Activated naive CD4-positive, alpha-beta T cell treated with anti-CD3 and anti-CD28 coated beads, Interleukin-2, amount 50 U/mL, for 16 hours (primary cell): ENCODE measurements around the gene PLEKHH1.

Source experiments
- DNase-seq: peaks from one replicate; pipeline ENCODE4 v3.0.0-alpha.2; 2020

PLEKHH1 gene

DNA sequence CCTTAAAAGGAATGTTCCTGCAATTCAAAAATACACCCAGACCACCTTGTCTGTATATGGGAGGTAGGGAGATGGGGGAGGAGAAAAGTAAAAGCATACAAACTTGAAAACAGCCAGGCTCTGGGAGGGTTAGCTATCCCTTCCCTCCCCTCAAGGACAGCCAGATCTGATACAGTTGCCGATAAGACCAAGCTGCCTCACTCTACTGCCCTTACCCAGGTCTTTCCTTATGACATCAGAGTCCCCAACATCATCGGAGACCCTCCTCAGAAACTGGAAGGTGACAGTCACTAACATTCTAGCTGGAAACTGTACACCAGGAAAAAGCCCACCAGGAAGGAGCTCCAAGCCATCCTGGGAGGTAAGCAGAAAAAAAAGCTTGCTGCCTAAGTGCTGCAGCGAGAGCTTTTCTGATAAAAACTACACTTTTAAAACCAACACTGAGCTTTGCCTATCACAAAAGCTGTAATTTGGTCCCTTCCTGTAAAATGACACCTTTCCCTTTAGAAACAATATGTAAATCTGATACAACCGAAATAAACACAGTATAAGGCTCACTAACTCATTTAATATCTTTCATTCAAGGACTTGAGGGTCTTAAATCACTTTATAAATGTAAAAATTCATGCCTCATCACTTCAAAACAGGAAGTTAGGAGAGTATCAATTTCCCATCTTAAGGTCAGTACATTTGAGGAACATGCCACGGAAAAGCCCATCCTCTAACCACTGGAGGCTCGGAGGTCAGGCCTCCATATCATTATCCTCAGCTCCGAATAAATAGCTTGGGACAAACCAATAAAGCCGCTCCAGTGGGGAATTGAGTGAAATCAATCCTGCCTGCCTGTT, 20.4 kb upstream of the PLEKHH1 start:
- no peak for DNase-seq

DNA sequence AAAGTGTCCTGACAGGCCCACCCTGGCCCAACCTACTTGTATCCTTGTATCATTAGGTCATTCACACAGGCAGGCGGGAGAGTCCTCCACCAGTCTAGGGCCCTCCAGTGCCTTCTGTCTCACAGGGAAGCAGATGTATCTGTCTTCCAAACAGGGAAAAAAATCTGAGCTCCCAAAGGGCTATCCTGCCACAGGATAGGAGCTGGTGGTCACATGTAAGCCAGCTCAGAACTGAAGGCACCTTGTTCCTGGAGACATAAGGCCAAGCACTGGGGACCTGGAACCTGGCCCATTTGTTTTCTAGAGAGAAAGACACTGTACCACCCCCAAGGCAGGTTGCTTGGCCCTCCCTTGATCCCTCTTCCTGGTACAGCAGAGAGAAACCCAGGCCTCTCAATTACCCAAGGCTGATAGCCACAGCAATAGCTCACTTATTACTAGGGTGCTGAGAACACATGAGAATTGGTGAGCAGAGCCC, 19.4 kb upstream of the PLEKHH1 start:
- DNase-seq: no peak

DNA sequence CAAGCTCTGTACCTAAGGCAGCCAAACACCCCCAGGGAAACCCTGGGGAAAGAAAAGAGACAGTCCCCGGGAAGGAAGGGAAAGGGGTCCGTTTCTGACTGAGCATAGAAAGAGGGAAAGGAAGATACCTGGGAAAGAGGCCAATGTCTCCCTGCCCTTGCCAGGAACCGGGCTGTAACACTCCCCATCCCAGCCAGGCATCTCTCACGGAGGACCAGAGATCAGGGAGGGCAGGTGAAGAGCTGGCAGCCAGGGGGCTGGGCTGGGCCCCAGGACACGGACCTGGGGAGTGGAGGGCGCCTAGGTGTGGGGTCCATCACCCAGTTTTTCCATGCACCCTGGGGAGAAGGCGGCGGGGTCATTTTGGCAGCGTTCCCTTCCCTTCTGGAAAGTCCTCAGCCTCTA, 18.9 kb upstream of the PLEKHH1 start:
- DNase-seq: no peak

DNA sequence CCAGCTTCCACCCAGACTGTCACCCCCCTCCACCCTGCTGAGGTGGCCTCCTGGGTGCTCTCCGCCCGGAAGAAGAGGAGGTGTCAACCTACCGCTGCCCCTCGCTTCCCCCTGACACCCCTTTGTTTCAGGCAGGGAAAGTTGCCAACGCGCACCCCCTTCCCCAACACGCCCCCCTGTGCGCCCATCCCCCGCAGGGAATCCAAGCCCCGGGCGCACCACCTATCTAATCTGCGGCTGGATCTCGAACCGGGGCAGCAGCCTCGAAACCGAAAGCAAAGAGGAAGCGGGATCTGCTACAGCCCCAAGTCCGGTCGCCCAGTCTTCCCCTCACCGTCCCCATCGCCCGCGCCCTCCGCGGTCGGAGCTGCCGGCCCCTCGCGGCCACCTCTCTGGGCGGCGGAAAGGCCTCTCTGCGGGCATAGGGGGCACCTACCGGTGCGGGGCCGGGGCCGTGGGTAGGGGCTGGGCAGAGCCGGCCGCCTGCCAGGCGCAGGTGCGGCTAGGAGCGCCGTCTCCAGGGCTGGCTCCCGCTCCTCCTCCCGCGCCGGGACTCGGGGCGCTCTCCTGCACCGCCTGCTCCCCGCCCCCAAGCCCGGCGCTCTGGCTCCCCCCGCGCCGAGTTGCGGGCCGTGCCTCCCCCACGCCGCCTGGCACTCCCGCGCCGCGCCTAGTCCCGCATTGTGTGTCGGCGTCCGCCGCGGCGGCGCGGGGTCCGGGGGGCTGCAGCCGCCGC, 18.3 kb upstream of the PLEKHH1 start:
- peak; percentile 53 for DNase-seq

DNA sequence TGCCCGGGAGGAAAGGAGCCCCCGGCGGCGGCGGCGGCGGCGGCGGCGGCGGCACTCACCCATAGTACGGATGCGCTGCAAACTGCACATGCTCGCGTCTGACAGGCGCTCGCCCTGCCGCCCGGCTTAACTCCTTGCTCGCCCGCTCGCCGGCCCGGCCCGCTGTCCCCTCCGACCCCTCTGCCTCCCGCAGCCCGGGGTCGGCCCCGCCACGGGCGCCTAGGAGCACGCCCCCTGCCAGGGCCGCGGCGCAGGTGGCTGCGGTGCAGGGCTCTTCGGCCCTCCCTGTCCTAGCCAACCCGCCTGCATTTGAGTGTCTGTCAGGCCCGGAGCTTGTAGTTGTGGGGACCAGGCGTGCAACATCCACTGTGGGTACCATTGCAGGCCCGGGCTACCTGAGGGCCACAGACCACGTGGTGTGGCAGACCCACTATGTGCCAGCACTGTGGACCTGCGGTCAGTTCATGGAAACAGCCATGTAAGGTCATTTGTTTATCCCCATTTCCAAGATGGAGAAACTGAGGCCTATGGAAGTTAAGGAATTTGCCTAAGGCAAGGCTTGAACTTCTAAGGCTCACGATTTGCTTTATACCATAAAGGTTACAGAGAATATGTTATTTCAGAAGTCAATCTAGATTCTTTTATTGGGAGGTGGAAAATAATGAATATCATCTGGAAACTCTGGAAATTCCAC, 17.6 kb upstream of the PLEKHH1 start:
- peak; percentile 46 for DNase-seq

DNA sequence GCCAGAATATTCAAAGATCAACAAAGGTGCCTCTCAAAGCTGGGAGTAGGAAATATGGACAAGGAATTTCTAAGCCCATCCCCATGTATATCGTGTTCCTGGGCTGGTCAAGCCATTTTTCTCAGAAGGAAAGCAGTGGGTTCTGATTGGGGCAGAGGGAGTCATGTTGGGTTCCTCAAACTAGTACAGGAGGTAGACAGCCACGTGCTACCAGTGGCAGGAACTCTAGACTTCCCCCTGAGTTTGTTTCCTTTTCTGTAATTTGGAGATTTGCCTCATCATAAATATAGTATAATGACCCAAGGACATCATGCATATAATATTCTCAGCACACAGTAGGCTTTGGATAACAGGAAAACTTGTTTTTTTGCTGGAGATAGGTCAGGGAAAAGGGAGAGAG, 16.4 kb upstream of the PLEKHH1 start:
- no peak for DNase-seq

DNA sequence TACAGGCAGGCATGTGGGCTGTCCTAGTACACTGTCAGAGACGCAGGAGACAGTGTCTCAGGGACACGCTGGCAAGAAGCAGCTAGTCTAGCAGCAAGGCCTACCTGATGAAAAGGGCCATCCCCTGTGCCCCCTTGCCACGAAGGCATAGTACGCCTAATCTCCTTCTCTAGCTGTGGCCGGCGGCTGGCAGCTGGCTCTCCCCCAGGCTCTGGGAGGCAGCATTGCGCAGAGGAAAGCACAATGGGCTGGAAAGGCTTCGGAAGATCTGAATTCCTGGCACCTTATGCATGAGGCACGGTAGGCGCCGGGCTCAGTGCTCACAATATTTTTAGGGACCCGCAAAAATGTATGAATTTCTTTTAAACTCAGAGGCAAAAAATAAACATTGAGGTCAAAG, 16.0 kb upstream of the PLEKHH1 start:
- no peak for DNase-seq

DNA sequence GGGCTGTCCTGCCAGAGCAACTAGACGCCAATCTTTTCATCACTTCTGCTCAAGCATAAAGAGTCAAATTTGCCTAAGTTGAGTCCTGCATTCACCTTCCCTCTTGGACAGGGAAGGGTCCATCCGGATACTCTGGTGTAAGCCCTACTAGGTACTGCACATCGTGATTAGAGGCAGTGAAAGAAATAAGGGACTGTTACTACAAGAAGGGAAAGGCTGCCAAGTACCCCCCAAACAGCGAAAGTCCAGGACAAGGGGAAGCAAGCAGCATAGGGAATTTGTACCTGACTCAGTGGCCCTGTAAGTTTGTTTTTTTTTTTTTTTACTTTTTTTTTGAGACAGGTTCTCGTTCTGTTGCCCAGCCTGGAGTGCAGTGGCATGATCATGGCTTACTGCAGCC, 13.7 kb upstream of the PLEKHH1 start:
- no peak for DNase-seq

DNA sequence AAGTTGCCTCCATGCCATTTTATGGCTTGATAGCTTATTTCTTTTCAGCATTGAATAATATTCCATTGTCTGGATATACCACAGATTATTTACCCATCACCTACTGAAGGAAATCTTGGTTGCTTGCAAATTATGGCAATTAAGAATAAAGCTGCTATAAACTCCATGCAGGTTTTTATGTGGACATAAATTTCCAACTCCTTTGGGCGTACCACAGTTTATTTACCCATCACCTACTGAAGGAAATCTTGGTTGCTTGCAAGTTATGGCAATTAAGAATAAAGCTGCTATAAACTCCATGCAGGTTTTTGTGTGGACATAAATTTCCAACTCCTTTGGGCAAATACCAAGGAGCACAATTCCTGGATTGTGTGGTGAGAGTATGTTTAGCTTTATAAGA, 12.6 kb upstream of the PLEKHH1 start:
- DNase-seq: no peak

DNA sequence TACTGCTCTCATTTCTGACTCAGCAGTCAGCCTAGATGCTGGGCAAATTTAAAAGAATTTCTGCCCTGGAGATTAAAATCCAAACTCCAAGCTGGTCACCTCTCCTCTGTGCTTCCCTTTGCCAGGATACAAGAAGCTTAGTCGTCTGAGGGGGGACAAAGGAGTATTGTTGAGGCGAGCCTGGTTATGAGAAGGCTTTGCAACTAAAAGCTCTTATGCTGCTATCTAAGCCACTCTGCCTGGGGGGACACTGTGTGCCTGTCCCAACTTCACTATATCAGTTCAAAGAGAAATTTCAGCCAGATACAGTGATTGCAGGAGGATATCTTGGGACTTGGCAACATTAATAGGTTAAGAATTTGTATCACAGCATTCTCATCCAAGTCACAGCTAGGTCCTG, 10.8 kb upstream of the PLEKHH1 start:
- DNase-seq: no peak

DNA sequence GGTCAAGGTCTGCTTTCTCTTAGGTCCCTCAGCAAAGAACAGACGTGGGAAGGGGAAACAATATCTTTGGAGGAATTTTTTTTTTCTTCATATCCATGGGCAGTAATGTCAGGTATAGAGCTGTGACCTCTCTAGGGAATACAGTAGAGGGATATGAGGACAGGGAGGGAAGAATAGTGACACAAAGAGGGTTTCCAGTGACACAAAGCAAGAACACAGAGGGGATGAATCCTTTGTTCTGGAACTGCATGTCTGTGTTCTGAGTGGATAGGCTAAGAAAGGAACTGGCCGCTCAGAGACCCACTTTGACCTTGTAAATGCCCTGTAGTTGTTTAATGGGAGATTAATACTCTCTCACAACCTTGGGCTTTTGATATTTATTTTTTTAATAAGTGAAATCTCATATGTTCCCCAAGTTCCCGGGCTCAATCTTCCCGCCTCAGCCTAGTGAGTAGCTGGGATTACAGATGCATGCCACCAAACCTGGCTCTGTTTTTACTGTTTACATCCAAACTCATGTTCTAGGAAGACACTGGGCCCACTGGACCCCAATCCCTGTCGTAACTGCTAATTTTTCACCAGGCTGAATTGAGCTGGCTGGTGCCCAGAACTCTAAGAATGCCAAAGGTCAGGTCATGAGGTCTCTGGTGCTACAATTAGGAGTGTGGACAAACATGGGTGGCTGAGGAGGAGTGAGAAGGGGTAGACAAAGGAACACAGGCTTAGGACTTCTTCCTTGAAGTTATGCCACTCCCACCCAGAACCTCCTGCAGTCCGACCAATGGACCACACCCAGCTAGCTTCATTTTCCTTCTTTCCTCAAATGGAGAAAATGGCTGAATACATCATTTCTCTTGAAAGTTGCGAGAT, 9.1 kb upstream of the PLEKHH1 start:
- DNase-seq: no peak

DNA sequence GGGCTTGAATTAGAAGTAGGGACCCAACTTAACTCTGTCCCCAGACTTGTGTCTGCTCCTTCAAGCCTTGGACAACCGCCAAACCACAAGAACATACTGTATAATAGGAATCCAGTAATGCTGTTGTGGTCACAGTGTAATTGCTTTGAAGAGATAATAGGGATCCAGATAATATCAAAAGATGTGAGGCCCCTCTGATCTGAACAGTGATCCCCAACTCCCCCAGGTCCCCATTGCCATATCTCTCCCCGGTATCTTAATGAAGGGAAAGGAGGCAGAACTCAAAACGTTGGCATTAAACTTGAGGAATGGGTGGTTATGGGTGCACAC, 8.5 kb upstream of the PLEKHH1 start:
- no peak for DNase-seq

DNA sequence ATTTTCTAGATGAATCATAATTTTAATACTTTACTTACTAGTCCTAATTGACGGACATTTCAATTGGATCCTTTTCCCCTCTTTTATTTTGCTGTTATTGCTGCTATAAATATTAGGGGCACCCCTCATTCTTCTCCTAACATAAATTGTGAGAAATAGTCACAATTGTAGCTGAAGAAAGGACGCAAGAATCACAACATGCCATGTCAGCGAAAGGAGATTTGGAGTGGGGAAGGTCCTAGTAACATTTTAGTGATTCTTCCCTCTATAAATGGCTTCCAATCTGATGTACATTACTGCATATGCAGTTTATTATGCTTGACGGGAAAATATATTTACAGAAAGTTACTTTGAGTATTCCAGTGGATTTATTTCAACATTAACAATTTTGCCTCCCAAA, 7.7 kb upstream of the PLEKHH1 start:
- DNase-seq: no peak

DNA sequence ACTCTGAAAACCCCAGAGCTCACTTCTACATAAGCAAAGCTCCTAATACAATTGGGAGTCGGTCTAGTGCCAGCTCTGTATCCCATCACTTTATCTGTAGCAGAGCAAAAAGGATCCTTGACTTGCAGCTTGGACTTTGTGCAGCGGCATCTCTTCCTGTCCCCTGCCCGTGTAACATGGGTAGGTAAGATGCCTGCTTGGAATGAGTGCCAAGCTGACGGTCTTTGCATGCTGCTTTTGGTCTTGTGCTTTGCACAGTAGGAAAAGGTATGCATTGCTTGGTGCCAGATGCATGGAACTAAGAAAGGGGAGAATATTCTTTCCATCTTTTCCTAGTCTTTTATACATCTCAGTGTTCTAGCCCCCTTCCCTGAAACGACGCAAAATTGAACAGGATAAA, 6.9 kb upstream of the PLEKHH1 start:
- no peak for DNase-seq

DNA sequence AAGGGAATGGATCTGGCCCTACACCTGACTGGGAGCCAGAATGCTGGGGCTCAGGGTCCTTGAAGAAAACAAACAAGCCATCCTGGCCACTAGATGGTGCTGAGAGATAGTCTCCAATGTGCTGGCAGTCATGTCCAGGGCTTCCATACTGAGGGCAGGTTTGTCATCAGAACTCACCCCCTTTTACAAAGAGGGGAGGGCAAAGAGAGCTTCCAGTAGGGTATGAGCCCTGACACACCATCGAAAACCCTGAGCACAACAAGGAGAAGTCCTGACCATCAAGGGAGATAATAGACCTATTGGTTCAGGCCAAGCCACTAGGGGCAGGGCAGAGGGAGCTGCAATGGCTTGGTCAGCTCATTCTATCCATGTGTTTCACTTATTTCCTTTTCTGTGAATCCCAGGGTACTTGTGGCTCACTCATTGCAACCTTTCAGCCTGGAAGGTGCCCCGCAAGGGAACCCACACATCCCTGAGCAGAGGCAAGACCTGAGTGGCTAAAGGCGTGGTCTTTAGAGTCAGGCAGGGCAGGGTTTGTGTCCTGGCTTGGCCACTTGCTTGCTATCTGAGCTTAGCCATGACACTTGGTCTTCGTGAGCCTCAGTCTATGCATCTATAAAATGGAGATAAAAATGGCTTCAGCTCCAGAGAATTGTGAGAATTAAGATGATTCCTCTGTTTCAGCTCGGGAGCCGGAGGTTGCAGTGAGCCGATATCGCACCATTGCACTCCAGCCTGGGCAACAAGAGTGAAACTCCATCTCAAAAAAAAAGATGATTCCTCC, 6.2 kb upstream of the PLEKHH1 start:
- DNase-seq: peak; percentile 32

DNA sequence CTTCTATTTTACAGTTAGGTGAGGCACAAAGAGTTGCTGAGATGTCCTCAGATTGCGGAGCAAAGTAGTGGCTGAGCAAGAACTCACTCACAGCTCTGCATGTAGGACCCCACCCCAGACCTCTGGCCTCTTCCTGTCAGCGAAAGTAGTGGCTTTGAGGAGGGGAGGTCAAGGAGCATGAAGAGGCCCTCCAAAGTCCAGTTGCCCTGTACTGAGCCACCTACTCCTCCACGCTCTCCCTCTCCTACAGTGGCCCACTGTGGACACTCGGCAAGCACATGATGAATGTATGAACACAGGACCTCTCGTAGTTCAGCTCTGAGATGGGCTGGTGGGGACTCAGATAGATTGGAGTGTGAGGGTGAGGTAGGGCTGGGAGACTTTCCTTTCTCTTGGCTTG, 5.3 kb upstream of the PLEKHH1 start:
- no peak for DNase-seq

DNA sequence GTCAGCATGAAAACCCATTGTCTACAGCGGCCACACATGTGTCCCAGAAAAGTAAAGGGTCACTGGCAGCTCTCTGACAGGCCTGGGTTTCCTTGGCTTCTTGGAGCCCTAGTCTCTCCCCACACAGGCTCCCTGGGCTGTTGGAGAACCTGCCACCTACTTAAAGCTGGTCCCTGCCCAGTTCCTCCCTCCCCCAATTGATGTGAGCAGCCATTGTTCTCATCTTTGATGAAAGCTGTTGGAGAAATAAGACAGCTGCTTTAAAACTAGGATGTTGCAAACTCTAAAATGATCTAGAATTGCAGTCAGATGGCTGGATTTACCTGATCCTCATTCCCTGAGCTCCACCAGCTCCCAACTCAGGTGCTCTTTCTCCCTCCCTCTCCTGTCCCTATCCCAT, 4.8 kb upstream of the PLEKHH1 start:
- no peak for DNase-seq

DNA sequence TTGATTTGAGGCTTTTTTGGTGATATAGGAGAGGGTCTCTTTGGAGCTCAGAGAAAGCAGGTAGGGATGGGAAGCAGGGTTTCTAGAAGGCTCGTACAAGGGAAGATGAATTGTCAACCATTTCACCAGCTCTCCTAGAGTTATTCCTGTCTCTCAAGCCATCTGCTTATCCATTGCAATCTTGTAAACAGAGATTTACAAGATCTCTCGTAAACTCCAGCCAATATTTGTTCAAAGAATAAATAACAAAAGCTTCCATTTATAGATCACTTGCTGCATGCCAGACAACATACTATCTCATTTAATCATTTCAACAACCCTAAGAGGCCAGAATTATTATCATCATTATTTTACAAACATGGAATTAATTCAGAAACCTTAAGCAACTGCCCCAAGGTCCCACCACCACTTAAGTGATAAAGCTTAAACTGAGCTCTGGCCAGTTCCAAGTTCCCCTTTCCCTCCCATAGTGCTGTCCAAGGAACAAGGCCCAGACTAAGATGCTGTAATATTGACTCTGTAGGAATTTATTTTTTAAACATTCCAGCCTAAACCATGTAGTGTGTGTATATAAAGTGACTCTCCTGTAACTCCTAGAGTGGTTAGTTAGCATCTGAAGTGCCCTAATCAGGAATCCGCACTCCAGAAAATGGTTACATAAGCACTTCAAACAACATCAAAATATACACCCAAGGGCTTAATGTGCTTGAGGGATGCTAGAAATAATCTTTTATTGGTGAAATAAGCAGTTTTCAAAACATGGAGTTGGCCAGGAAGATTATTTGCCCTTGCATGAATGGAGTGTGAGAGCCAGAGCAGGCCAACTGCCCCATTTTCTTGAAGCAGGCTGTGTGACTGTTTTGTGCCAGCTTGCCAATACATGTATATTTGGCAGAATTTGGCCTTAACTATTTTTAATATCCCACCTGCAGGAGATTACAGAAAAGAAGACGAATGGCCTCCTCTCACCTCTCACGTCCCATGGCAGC, 2.8 kb upstream of the PLEKHH1 start:
- no peak for DNase-seq

DNA sequence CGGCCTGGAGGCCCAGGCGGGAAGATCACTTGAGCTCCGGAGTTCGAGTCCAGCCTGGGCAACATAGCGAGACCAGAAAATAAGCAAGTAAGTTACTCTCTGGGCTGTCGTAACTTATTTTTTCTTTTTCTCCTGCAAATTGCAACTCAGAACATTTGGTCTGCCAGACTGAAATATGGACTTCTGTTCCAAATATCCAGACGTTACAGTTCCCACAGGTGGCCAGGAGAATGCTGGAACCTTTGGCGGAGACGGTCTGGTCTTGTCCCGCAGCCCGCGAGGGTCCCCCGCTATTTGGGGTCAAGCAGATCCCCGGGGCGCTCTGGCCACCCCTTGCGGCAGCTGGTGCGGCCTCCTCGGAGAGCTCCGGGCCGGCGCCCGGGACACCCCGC, 488 bp upstream of the PLEKHH1 start:
- no peak for DNase-seq

DNA sequence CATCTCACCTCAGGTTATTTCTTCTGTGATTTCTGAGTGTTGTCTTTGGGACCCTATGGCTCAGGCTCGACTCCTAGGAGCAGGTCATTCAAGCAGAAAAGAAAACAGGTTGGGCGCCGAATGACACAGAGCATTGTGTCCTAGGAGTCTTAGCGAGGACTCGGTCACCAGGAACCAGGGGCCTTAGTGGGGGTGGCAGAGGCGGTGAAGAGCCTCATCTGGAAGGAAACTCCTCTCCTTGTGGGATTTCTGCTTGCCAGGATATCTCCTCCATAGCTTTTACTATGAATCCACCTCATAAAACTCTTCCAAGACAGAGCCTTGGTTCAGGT, 630 bp downstream of the PLEKHH1 start:
- DNase-seq: no peak

DNA sequence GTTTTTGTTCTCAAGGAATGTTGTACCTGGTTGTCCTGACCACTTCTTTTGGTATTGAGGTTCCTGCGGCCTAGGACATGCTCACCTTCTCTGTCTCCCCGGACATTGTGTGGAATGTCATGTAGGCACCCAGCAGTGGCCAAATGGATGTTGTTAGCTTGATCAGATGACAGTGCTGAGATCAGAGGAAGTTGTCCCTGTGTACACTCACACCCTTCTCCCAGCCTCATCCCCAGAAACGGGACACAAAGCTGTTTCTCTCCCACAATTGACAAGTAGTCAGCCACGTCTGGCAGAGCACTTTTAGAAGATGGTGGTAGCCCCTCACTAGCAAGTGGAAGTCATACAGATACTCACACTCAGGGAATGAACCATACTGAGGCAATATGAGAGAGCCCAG, 3.0 kb downstream of the PLEKHH1 start:
- DNase-seq: no peak
